K562 treated with DMSO at 1 percent for 24 hours (cell line): ENCODE results near the gene SLC35D3. TPM values are rescaled to one million over a fixed set of nuclear protein-coding genes. Genes with fewer than 3 reads are reported as not detected.

Experiments used
- total RNA-seq: library from RNA; unstranded; fragments of 300-600 nt; gene quantifications from 2 replicates; pipeline ENCODE4 v1.2.3, GENCODE V29; 2022; ENCODE audit warnings: low read depth; ENCODE audit not compliant: insufficient read depth

Gene SLC35D3, protein sequence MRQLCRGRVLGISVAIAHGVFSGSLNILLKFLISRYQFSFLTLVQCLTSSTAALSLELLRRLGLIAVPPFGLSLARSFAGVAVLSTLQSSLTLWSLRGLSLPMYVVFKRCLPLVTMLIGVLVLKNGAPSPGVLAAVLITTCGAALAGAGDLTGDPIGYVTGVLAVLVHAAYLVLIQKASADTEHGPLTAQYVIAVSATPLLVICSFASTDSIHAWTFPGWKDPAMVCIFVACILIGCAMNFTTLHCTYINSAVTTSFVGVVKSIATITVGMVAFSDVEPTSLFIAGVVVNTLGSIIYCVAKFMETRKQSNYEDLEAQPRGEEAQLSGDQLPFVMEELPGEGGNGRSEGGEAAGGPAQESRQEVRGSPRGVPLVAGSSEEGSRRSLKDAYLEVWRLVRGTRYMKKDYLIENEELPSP
- not detected in 2 replicates for total RNA-seq

DNA sequence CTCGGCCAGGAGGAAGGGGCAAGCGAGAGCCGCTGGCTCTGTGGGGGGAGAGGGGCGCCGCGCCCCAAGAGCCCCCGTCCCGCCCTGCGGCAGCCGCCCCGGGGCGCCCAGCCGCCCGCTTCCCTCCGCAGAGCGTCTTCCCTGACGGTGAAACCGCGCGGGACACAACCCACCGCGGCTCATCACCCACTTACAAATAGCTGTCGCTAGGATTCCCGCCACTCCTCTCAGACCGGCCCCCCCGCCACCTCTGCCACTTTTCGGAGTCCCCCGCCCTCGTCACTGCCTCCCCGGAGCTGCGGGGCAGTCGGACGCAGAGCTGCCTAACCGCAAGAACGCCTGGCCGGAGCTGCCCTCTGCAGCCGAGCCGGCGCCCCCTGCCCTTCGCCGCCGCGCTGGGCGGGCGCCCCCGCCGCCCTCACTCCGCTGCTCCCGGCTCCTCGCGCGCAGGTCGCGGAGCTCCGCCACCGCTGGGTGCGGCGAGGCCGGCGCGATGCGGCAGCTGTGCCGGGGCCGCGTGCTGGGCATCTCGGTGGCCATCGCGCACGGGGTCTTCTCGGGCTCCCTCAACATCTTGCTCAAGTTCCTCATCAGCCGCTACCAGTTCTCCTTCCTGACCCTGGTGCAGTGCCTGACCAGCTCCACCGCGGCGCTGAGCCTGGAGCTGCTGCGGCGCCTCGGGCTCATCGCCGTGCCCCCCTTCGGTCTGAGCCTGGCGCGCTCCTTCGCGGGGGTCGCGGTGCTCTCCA lies at the start of gene SLC35D3:
TSS of gene SLC35D3 (plus strand) at position 366 of the 749 bp plus-strand sequence. CDS start at position 494, 128 bp downstream.

Other genes with a start within 250 kb of the SLC35D3 start
- 4.1 and 5.1 TPM in 2 replicates for gene MAP3K5, start 129.8 kb upstream of the SLC35D3 start, total RNA-seq
- 4.9 and 5.1 TPM in 2 replicates for gene PEX7, start 99.7 kb upstream of the SLC35D3 start, total RNA-seq
- not detected in 2 replicates for gene IL20RA, start 122.7 kb downstream of the SLC35D3 start, total RNA-seq